NCI-H146 treated with DMSO at 0.1 percent for 48 hours (cell line): ENCODE data around the gene CENPN.

ENCODE experiments used
- DNase-seq: peaks from one replicate; lab custom pipeline; 2025; ENCODE audit not compliant: unreplicated experiment; lab: John Stamatoyannopoulos, UW

CENPN gene

GRCh38 chr16:80991792-80992430 is 15.1 kb upstream of the CENPN start:
- no peak for DNase-seq

- no peak for DNase-seq
These were observed 14.2 kb upstream of the CENPN start for GRCh38 chr16:80992676-80993293.

GRCh38 chr16:80993307-80993706 is 13.7 kb upstream of the CENPN start:
- DNase-seq: no peak

GRCh38 chr16:80993834-80994233 is 13.2 kb upstream of the CENPN start:
- DNase-seq: no peak

GRCh38 chr16:80994451-80994850 is 12.6 kb upstream of the CENPN start:
- DNase-seq: no peak

- DNase-seq: no peak
These were observed 10.3 kb upstream of the CENPN start for GRCh38 chr16:80996688-80997138.

- DNase-seq: no peak
These were observed 9.7 kb upstream of the CENPN start for GRCh38 chr16:80997139-80997798.

GRCh38 chr16:80997964-80998620 is 8.9 kb upstream of the CENPN start:
- DNase-seq: no peak

GRCh38 chr16:81000873-81001272 is 6.1 kb upstream of the CENPN start:
- DNase-seq: no peak

- DNase-seq: no peak
These were observed 5.7 kb upstream of the CENPN start for GRCh38 chr16:81001330-81001729.

GRCh38 chr16:81003064-81003463 is 4.0 kb upstream of the CENPN start:
- DNase-seq: no peak

GRCh38 chr16:81003610-81004460 is 3.2 kb upstream of the CENPN start:
- DNase-seq: no peak

GRCh38 chr16:81004646-81005353 is 2.2 kb upstream of the CENPN start:
- no peak for DNase-seq

- no peak for DNase-seq
These were observed 1.3 kb upstream of the CENPN start for GRCh38 chr16:81005610-81006161.

- DNase-seq: peak; percentile 30
These were observed 702 bp upstream of the CENPN start for GRCh38 chr16:81006211-81006812.

- no peak for DNase-seq
These were observed 1.4 kb downstream of the CENPN start for GRCh38 chr16:81008505-81008789.

- DNase-seq: no peak
These were observed 6.0 kb downstream of the CENPN start for GRCh38 chr16:81012974-81013373.

- DNase-seq: no peak
These were observed 7.7 kb downstream of the CENPN start for GRCh38 chr16:81014672-81015071.

- no peak for DNase-seq
These were observed 11.5 kb downstream of the CENPN start for GRCh38 chr16:81018496-81018895.

GRCh38 chr16:81026429-81026828 is 19.4 kb downstream of the CENPN start:
- no peak for DNase-seq
